Fibroblast of the conjunctiva (primary cell): ENCODE data around the gene PGAP1.

ENCODE experiments used
- DNase-seq: peaks from one replicate; pipeline ENCODE4 v3.0.0-alpha.2; 2010; ENCODE audit warnings: low read depth

PGAP1 gene

GRCh38 chr2:196884368-196884767, 42.1 kb downstream of the PGAP1 start:
- DNase-seq: no peak

GRCh38 chr2:196876364-196876763, 50.1 kb downstream of the PGAP1 start:
- no peak for DNase-seq

DNA sequence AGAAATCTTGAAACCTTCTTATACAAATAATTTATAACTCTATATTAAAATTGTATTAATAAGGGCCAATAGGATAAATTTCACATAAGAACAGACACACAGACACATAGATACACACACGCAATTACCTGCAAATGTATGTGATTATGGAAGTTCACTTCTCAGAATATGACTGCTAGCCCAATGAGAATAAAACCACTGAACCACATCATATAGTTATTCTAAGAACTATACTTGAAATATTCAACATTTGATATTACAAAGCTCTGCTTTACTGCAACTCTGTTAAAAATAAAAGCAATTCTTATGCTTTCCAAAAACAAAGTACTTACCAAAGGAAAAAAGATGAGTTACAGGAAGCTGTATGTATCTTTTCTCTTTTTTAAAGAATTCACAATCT, 51.1 kb downstream of the PGAP1 start:
- no peak for DNase-seq

DNA sequence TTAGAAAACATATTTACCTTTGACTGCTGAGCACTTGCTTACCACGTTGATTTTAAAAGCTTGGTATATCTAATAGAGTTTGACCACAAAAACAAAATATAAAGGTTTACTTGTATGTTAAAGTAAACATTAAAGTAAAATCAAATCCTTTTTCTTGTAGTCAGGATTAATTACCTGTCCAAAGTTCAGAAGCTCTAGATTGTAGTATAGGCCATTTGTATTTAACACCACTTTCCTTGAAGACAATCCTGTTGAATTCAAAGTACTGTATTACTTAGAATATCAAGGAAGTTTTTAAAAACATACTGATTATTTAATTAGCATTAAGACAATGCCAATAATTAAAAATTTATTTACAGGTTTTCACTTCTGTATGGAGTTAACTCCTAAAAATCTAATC, 53.0 kb downstream of the PGAP1 start:
- no peak for DNase-seq

DNA sequence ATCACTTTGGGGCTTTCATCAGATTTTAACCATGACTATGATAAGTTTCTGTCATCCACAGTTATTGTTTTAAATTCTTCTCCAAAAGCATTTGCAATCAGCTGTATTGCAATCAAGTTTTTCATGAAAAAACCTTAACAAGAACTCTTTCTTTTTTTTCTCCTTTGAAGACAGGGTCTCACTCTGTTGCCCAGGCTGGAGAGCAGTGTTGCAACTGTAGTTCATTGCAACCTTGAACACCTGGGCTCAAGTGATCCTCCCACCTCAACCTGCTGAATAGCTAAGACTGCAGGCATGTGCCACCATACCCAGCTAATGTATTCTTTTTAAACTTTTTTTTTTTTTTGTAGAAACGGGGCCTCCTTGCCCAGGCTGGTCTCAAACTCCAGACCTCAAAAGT, 71.9 kb downstream of the PGAP1 start:
- no peak for DNase-seq

GRCh38 chr2:196853301-196854087, 73.0 kb downstream of the PGAP1 start:
- no peak for DNase-seq

DNA sequence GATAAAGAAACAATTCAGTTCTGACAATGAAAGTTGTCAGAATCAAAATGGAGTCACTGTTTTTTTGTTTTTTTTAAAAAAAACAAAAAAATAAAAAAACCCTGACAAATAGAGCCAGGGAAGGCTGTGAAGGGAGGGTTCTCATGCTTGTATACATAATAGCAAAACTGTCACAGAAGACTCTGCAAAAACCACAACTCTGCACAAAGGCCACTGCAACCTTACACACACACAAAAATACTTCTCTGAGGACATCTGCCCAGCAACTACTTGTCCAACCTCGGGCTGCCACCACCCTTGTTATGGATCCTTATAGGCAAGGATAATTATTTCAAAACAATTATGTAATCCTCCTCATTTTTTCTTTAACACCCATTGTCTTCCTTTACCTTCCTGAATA, 75.4 kb downstream of the PGAP1 start:
- no peak for DNase-seq

DNA sequence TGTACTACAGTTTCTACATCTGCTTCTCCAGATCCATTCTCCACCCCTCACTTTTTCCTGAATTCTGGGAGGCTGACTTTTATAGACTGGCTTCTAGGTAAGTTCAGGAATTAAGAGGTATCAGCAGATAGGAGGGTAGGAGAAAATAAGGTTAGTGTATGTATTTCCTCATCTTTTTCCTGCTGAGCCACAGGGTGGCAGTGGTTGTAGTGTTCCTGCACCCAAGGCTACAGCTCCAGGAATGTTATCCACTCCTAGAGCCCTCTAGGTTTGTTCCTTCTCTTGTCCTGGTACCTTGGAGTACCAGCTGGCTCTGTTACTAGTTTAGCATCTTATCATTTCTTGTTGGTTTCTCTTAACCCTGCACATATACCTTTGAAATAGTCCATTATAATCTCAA, 76.6 kb downstream of the PGAP1 start:
- DNase-seq: peak; percentile 2

DNA sequence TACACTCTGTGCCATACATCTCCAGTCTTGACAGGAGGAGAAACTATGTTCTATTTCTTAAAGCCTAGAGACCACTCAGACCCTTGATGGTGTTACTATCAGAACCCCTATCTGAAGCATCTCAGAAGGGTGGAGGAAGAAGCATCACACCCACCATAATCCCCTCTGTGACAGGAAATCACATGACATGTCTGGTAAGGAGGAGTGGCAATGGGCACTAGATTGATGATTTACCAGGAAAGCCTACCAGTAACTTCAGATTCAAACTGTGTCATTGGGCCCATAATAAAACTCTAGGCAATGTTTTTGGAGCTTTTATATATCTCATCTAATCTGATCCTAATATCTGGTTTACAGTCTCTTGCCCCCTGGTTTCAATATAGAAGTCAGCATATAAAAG, 80.2 kb downstream of the PGAP1 start:
- no peak for DNase-seq

DNA sequence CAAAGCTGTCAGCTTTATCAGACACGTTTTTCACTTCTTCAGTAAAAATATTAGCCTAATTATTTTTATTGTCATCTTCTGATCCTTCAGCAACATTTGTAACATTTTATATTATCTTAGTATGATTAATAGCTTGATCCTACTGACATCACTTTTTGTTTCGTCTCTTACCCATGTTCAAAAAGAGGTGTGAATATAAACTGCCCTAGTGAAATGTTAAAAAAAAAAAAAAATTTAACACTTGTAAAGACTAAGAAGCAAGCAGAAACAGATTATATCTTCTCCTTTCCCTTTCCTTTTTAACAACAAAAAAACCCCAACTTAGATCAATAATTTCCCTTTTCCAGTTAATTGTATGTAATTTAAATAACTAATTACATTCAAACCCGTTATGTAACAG, 81.1 kb downstream of the PGAP1 start:
- DNase-seq: no peak

DNA sequence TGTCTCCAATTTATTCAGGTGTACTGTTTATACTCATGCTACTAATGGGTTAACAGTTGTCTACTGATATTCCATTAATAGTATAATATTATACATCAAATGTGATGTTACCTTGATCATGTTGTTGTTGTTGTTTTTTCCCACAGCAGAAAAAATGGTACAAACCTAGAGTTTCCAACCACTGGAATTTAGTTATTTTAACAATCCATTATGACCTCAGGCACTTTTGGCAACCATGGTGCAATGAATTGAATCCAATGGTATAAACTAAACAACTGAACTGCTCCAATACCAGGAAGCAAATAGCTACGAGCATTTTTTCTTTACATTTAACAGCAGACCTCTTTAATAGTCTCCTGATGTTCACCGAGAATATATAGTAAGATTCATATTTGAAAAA, 86.3 kb downstream of the PGAP1 start:
- DNase-seq: no peak

DNA sequence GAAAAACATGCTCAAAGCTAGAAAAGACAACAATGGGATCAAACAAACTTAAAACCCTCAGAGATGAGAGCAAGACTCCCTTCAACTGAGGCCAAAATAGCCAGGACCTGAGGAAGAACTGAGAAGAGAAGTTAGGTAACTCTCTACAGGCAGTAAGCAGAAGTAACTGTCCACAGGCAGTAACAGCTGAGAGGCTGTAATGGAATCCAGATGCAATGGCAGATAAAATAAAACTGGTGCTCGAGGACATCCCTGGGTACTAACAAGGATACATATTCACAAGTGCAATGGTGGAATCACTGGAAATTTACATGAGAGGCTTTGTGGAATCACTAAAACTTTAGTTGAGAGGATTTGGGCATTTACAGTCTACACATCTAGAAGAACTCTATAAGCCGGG, 86.9 kb downstream of the PGAP1 start:
- no peak for DNase-seq

GRCh38 chr2:196836440-196836839, 90.1 kb downstream of the PGAP1 start:
- DNase-seq: no peak

- no peak for DNase-seq
Observed at GRCh38 chr2:196830701-196831100, 95.8 kb downstream of the PGAP1 start.

- DNase-seq: no peak
Observed at GRCh38 chr2:196827356-196827755, 99.2 kb downstream of the PGAP1 start.

GRCh38 chr2:196823750-196824522, 102.6 kb downstream of the PGAP1 start:
- DNase-seq: peak; percentile 31

DNA sequence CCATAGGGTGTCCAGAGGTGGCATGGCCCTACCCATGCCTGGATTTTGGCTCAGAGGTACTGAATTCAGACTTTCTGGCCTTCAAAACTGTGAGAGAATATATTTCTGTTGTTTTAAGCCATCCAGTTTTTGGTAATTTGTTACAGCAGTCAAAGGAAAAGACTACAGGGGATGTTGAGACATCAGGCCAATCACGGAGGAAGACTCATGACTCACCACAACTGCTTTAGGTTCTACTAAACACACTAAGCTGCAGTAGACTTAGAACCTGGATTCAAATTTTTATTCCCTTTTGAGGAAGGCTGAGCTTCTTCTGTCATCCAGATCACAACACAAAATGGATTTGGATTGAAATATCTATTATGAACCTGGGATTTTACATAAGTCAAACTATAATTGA, 105.3 kb downstream of the PGAP1 start:
- peak; percentile 10 for DNase-seq

DNA sequence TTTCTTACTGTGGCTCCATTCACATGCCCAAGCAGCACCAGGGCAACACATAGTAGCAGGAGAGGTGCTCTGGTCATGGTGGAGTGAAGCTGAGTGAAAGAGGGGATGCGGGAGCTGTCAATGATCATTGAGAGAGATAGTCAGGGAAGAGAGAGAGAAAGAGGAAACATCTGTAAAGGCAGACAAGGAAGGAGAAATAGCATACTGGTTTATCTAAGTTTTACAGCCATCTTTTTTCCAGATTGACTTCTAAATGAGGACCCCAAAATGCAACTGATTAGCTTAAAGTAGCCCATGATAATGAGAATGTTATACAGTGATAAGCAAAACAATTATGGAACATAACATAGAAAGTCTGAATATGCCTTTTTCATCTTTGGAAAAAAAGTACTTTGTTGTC, 117.2 kb downstream of the PGAP1 start, which contains the start of gene C2orf66:
TSS of gene C2orf66 (minus strand) at position 96 of the 400 bp plus-strand sequence. CDS start at position 77, 19 bp downstream.
- DNase-seq: no peak

DNA sequence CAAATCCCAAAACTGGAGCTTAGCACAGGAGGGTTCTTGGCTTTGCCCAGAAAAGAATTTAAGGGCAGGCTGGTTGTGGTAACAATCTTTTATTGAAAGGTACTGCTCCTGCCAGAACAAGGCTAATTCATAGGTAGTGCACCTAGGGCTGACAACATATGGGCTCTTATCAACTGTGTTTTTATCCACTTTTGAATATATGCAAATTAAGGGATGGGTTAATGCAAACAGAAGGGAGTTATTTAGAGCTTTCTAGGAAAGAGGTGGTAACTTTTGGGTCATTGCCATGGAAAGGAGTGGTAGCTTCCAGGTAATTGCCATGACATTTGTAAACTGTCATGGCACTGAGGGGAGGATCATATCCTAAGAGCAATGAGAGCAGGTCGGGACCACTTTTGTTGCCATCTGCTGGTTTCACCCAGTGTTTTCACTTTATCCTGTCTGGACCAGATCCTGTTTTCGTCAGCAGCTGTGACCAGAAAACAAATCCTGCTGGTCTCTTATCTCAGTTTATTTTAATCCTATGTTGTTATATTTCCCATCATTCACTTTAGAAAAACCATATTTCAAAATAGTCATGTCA, 118.3 kb downstream of the PGAP1 start:
- no peak for DNase-seq

DNA sequence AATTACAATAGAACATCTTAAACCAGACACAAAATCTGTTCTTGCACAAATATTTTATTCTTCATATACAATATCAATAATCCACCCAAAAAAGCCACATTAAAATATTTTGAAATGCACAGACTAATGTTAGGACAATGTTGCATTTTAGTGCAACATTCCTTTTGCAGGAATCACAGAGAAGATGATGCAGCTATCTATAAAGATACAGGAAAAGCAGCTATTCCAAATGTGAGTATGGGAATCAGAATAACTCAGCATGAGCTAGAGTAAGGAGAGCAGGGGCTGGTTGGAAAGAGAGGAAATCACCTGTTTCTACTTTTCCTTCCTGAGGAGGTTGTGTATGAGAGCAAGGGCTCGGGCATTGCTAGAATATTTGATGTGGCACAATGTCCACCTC, 122.1 kb downstream of the PGAP1 start:
- DNase-seq: no peak

- no peak for DNase-seq
Observed at GRCh38 chr2:196802401-196802800, 124.1 kb downstream of the PGAP1 start.

- DNase-seq: no peak
Observed at GRCh38 chr2:196801674-196802261, 124.7 kb downstream of the PGAP1 start.

GRCh38 chr2:196798980-196799379, 127.5 kb downstream of the PGAP1 start:
- DNase-seq: no peak
